H1 (cell line): ENCODE data around the gene SARNP. TPM values are rescaled to one million over a fixed set of nuclear protein-coding genes. Genes with fewer than 3 reads are reported as not detected.
A peak's percentile ranks its signal among the peaks of the same experiment; 100 is the strongest.

Source experiments
- ASH2L ChIP-seq: fragments of 200-600, 300-600 bp; sonication (generic); IDR thresholded peaks from one replicate; pipeline ENCODE4 v1.7.1; 2017; ENCODE audit warnings: low read length
- BACH1 ChIP-seq: IDR thresholded peaks from 2 replicates; pipeline ENCODE4 v1.6.1; 2012; ENCODE audit warnings: low read length, improper control_type of control experiment
- CBX8 ChIP-seq: fragments of 300-800, 300-1000 bp; sonication (generic); IDR thresholded peaks from 2 replicates; pipeline ENCODE4 v1.7.1; 2016; ENCODE audit warnings: low read depth, low read length, borderline replicate concordance
- CHD2 ChIP-seq: IDR thresholded peaks from 2 replicates; pipeline ENCODE4 v1.6.1; 2012; ENCODE audit warnings: low read length, improper control_type of control experiment
- CREB1 ChIP-seq: IDR thresholded peaks from 2 replicates; pipeline ENCODE4 v1.6.1; 2012; ENCODE audit warnings: inconsistent platforms
- CTBP2 ChIP-seq: IDR thresholded peaks from 2 replicates; pipeline ENCODE4 v1.7.0; 2011; ENCODE audit warnings: borderline replicate concordance, mild to moderate bottlenecking, moderate library complexity, mixed read lengths, low read length; ENCODE audit not compliant: insufficient read depth, insufficient read length
- GABPA ChIP-seq: IDR thresholded peaks from 2 replicates; pipeline ENCODE4 v1.6.1; 2011; ENCODE audit warnings: mild to moderate bottlenecking, low read length, moderate library complexity, borderline replicate concordance; ENCODE audit not compliant: insufficient read depth
- GTF2F1 ChIP-seq: IDR thresholded peaks from 2 replicates; pipeline ENCODE4 v1.6.1; 2012; ENCODE audit warnings: low read depth, low read length, improper control_type of control experiment, borderline replicate concordance
- HDAC6 ChIP-seq: IDR thresholded peaks from one replicate; pipeline ENCODE4 v1.7.1; 2012; ENCODE audit warnings: low read depth, mild to moderate bottlenecking, inconsistent platforms, low read length, moderate library complexity
- KDM4A ChIP-seq: IDR thresholded peaks from one replicate; pipeline ENCODE4 v1.7.1; 2012; ENCODE audit warnings: low read depth, mild to moderate bottlenecking, moderate library complexity, low read length, inconsistent platforms; ENCODE audit not compliant: severe bottlenecking
- NANOG ChIP-seq: IDR thresholded peaks from 2 replicates; pipeline ENCODE4 v1.6.1; 2011; ENCODE audit warnings: low read length, low read depth, mild to moderate bottlenecking, inconsistent platforms; ENCODE audit not compliant: insufficient read depth, poor library complexity, severe bottlenecking
- POLR2A ChIP-seq, 2 experiments: IDR thresholded peaks; 1 replicate in 1 of 2; 2 replicates in 1 of 2; pipeline ENCODE4 v1.6.1; 2011; ENCODE audit warnings: low read depth in 2 of 2, low read length in 2 of 2, mild to moderate bottlenecking in 2 of 2; ENCODE audit errors: control extremely low read depth in 1 of 2
- POLR2AphosphoS5 ChIP-seq: IDR thresholded peaks from 2 replicates; pipeline ENCODE4 v1.6.1; 2011; ENCODE audit warnings: low read depth, low read length
- RBBP5 ChIP-seq: IDR thresholded peaks from 2 replicates; pipeline ENCODE4 v1.7.1; 2012; ENCODE audit warnings: low read depth, mild to moderate bottlenecking, inconsistent platforms, low read length, moderate library complexity, borderline replicate concordance
- RFX5 ChIP-seq: IDR thresholded peaks from 2 replicates; pipeline ENCODE4 v1.6.1; 2011; ENCODE audit warnings: low read depth, low read length, improper control_type of control experiment, borderline replicate concordance
- SP2 ChIP-seq: IDR thresholded peaks from 2 replicates; pipeline ENCODE4 v1.6.1; 2012; ENCODE audit warnings: mild to moderate bottlenecking, low read length, inconsistent platforms
- SRF ChIP-seq: IDR thresholded peaks from 2 replicates; pipeline ENCODE4 v1.6.1; 2011; ENCODE audit warnings: mild to moderate bottlenecking, low read depth, low read length, moderate library complexity
- TAF1 ChIP-seq: IDR thresholded peaks from 2 replicates; pipeline ENCODE4 v1.6.1; 2011; ENCODE audit warnings: mild to moderate bottlenecking, low read depth, low read length
- polyA plus RNA-seq, 7 experiments: library from polyadenylated mRNA; depleted of rRNA in 3 of 7; stranded (reverse) in 5 of 7; unstranded in 2 of 7; fragments of >200 nt in 5 of 7; fragments of 200-250 nt in 2 of 7; gene quantifications; 1 replicate in 5 of 7; 2 replicates in 1 of 7; 4 replicates in 1 of 7; pipeline versions ENCODE4 v1.2.1 to v1.2.3, GENCODE V29; 2011 to 2013; ENCODE audit warnings: missing spikeins in 2 of 7, mixed read lengths in 2 of 7
- total RNA-seq: library from RNA; stranded (reverse); fragmentation: NEBNext Ultra II Directional; extraction: Animal tissue kit (Norgen Biotek cat#: 25700); gene quantifications from 2 replicates; pipeline ENCODE4 v1.2.1, GENCODE V29; 2021
- TF ChIP-seq, protein P1 (sequence below), 3 experiments: IDR thresholded peaks; 1 replicate in 2 of 3; 2 replicates in 1 of 3; pipeline versions ENCODE4 v1.5.1 to v1.6.1; 2011; ENCODE audit warnings: low read length in 3 of 3, mild to moderate bottlenecking in 3 of 3, inconsistent platforms in 2 of 3, low read depth in 1 of 3, moderate library complexity in 1 of 3; ENCODE audit not compliant: insufficient read depth in 1 of 3; ENCODE audit errors: control extremely low read depth in 1 of 3
- TF ChIP-seq, protein P2 (sequence below): IDR thresholded peaks from 2 replicates; pipeline ENCODE4 v1.6.1; 2012; ENCODE audit warnings: low read length, inconsistent platforms

SARNP gene
- total and polyA plus RNA-seq, 2 of the 8 experiments (the other 6 are each of a cell fraction or from before 2014, with no cell fraction given) = 114 to 226 TPM

DNA sequence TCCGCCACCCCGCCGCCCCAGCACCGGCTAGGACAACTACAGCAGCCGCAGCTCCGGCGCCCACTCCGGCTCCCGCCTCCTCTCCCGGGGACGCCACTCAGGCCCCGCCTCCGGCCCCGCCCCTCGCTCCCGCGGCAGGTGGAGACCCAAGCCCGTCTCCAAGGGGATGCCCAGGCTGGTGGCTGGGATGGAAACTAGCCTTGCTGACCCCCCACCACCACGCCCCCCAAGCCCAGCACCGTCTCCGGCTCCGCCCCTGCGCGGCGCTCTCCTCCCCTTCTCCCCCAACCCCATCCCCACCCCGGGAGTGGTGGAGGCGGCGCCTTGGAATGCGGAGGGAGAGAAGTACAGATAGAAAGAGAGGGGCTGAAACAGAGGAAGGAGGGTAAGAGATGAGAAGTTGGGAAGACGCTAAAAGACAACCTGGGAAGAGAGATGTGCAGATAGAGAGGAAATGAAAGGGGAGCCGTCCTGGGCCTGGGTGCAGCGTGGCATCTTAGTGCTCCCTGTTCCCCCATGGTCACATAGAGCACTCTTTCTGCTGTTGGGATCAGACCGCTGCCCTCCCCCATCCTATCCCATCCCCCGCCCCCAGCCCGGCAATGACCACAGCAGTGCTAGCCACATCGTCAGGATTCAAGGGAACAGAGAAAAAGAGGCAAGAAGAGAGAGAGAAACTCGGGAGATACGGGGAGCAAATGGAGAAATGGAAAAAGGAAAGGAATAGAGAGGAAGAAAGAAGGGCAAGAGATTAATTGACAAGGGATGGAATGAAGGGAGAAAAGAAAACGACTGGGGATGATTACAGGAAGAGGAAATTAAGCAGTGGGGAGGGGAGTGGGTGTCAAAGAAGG, 109.5 kb downstream of the SARNP start, which contains the start of gene ITGA7 (continued):
- TF ChIP-seq, protein P1, sequence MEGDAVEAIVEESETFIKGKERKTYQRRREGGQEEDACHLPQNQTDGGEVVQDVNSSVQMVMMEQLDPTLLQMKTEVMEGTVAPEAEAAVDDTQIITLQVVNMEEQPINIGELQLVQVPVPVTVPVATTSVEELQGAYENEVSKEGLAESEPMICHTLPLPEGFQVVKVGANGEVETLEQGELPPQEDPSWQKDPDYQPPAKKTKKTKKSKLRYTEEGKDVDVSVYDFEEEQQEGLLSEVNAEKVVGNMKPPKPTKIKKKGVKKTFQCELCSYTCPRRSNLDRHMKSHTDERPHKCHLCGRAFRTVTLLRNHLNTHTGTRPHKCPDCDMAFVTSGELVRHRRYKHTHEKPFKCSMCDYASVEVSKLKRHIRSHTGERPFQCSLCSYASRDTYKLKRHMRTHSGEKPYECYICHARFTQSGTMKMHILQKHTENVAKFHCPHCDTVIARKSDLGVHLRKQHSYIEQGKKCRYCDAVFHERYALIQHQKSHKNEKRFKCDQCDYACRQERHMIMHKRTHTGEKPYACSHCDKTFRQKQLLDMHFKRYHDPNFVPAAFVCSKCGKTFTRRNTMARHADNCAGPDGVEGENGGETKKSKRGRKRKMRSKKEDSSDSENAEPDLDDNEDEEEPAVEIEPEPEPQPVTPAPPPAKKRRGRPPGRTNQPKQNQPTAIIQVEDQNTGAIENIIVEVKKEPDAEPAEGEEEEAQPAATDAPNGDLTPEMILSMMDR (IDR thresholded peaks at IDR 0.05; ENCODE audit: control extremely low read depth in 1 of 3, insufficient read depth in 1 of 3, low read depth in 1 of 3, low read length in 3 of 3) = no peak
- no peak for TF ChIP-seq SRF
- TF ChIP-seq GTF2F1 = no peak
- TF ChIP-seq SP2 = no peak
- TF ChIP-seq CHD2 = no peak
- TF ChIP-seq RFX5 = no peak
- peak; percentile 84 for TF ChIP-seq ASH2L
- TF ChIP-seq POLR2AphosphoS5 = no peak; the same call in 1 of the 2 replicates
- TF ChIP-seq KDM4A = no peak
- no peak for TF ChIP-seq CBX8
- TF ChIP-seq TAF1 = peak; percentile 48; the same call in 1 of the 2 replicates
- TF ChIP-seq NANOG = no peak
- no peak for TF ChIP-seq GABPA
- TF ChIP-seq, protein P2, sequence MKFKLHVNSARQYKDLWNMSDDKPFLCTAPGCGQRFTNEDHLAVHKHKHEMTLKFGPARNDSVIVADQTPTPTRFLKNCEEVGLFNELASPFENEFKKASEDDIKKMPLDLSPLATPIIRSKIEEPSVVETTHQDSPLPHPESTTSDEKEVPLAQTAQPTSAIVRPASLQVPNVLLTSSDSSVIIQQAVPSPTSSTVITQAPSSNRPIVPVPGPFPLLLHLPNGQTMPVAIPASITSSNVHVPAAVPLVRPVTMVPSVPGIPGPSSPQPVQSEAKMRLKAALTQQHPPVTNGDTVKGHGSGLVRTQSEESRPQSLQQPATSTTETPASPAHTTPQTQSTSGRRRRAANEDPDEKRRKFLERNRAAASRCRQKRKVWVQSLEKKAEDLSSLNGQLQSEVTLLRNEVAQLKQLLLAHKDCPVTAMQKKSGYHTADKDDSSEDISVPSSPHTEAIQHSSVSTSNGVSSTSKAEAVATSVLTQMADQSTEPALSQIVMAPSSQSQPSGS = no peak
- no peak for TF ChIP-seq HDAC6
- TF ChIP-seq BACH1 = no peak
- TF ChIP-seq RBBP5 = peak; percentile 54; the same call in 1 of the 2 replicates
- 0 out of 2 replicates have a peak, but pooled peaks have one; percentile 14 for TF ChIP-seq CREB1
- no peak for TF ChIP-seq CTBP2
- no peak for TF ChIP-seq POLR2A (IDR thresholded peaks at IDR 0.05; ENCODE audit: control extremely low read depth in 1 of 2, low read depth in 2 of 2, low read length in 2 of 2)
